CD4-positive, alpha-beta T cell treated with Interleukin-4 for 1 hour (primary cell): Measurements from ENCODE around the gene SEC16A.
A peak's percentile ranks its signal among the peaks of the same experiment; 100 is the strongest.

Source experiments
- DNase-seq, 2 donors: peaks; one replicate each; pipeline ENCODE4 v3.0.0-alpha.2; 2020 to 2022

The SEC16A gene

GRCh38 chr9:136519263-136520052, 36.6 kb upstream of the SEC16A start:
- DNase-seq = no peak

DNA sequence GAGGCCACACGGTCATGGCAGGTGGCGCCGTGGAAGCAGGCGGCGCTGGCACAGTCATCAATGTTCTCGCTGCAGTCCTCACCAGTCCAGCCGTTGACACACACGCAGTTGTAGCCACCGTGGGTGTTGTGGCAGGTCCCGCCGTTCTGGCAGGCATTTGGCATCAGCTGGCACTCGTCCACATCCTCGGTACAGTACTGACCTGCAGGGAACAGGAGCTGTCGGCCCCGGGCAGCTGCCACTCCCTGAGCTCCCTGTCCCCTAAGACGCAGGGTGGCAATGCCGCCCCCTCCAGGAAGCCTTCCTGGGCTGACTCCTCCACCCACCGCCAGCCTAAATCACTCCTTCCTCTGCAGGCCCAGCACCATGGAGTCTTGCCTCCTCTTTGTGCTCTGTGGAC, 35.8 kb upstream of the SEC16A start:
- DNase-seq = no peak

DNA sequence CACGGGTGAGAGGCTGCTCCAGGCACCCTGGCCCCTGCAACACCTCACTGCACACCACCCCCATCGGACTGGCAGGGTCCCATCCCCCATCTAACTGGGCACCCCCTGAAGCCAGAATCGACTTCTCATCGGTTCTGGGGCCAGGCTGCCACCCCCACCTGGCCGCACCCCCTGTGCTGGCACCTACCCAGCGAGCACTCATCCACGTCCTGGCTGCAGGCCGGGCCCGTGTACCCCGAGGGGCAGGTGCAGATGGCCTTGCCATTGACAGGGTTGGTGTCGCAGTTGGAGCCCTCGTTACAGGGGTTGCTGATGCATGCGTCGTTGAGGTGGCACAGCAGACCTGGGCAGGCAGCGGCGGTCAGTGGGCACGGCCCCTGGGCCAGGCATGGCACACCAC, 35.1 kb upstream of the SEC16A start:
- DNase-seq = no peak

DNA sequence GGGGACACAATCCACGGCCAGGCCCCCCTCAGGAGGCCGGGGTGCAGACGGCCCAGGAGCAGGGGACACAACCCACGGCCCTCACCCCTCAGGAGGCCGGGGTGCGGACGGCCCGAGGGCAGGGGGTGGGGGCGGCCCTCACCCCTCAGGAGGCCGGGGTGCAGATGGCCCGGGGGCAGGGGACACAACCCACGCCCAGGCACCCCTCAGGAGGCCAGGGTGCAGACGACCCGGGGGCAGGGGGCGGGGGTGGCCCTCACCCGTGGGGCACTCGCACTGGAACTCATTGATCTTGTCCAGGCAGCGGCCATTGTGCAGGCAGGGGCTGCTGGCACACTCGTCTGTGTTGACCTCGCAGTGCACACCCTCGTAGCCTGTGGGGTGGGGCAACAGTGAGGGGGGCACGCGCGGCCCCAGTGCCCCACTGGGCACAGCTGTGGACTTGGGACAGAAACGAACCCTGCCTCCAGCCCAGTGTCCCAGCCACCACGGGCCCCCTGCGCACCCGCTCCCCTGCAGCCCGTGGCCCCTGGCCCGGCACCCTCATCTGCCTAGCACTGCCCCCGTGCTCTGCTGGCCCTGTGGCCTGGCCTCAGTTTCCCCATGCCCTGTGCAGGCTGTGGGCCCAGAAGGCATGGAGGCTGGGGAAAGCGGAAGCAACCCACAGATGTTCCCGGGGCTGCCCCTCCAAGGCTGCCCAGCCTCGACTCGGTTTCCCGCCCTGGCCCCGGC, 34.3 kb upstream of the SEC16A start:
- no peak for DNase-seq

GRCh38 chr9:136516191-136516654, 33.4 kb upstream of the SEC16A start:
- no peak for DNase-seq

DNA sequence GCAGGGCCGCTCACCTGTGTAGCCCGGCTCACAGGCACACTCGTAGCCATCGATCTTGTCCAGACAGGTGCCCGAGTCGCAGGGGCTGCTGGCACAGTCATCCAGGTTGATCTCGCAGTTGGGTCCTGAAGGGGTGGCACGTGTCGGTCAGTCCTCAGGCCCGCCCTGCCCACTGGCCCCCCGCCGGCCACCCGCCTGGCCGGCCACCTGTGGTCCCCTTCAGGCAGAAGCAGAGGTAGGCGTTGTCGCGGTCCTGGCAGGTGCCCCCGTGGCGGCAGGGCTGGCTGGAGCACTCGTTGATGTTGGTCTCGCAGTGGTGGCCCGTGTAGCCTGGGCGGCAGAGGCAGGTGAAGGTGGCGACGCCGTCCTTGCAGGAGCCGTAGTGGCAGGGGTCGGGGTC, 32.4 kb upstream of the SEC16A start:
- no peak for DNase-seq

DNA sequence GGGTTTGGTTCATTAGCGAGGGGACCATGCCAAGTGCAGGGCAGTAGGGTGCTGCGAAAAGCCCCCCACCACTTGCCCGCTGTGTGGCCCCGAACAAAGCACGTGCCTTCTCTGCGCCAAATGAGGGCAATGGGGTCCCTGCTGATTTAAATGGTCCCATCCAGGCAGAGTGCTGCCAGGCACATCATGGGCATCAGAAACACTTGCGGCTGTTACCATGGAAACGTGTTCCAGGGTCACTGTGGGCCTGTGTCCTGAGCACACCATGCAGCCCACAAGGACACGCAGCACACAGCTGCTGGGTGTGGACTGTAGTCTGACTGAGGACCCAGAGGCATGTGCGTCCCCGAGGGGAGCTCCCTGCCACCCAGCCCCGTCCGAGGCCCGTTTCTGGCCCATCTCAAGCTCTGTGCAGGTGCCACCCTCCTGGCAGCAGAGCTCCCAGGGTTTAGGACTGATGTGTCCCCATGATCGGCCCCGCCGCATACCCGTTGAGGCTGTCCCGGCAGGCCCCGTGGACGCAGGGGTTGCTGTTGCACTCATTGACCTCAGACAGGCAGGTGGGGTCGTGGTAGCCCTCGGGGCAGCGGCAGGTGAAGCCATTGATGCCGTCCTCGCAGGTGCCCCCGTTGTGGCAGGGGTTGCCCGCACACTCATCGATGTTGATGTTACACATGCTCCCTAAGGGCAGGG, 31.3 kb upstream of the SEC16A start:
- no peak for DNase-seq

DNA sequence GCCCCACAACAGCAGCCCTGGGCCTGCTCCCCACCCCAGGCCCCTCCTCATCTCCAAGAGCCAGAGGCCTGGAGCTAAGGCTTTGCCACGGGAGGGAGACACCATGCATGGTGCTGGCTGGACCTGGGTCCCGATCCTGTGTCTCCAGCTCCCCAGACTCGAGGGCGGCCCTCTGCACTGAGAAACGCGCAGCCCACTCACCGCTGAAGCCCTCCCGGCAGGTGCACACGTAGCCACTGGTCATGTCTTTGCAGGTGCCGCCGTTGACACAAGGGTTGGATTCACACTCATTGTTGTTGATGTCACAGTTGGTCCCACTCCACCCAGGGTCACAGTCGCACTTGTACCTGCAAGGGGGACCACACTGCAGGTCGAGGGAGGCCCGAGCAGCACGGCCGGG, 30.4 kb upstream of the SEC16A start:
- no peak for DNase-seq

- peak; percentile 20 to 36 for DNase-seq
These were observed 29.8 kb upstream of the SEC16A start for GRCh38 chr9:136512651-136513071.

DNA sequence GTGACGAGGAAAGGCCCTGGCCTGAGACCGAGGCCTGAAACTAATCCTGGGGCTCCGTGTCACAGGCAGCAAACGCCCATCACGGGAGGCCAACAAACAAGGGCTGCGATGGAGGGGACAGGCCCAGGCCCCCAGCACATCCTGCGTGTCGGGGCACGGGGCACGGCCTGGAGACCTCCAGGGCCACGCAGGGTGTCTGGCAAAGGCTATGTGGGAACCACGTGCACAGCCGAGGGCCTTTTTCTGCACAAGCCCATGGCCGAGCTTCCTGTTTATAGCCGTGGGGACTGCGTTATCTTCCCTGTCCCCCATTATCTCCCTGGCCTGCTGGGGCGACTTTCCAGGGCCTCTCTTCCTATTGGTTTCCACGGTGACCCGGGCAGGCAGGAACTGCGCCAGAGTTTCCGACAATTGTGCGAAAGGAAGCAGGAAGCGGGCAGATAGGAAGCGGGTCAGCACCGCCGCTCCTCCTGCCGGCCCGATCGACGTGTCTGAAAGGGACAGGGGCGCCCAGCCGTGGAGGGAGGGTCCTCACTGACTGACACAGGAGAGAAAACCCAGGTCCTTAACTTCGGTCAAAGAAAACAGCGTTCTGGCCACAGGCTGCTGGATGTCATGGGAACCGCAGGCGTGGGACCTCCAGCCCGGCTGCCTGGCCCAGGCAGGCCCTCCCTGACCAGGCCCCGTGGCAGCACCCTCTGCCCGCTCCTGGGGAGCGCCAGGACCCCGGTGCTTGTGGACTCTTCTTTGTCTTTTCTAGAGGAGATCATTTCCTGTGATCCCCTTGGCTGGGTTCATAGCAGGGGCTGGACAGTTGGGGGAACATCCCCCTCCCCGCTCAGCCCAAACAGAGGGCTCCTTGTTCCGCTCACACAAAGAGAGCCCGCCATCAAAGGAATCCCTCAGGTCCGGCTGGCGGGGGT, 29.1 kb upstream of the SEC16A start:
- no peak for DNase-seq

DNA sequence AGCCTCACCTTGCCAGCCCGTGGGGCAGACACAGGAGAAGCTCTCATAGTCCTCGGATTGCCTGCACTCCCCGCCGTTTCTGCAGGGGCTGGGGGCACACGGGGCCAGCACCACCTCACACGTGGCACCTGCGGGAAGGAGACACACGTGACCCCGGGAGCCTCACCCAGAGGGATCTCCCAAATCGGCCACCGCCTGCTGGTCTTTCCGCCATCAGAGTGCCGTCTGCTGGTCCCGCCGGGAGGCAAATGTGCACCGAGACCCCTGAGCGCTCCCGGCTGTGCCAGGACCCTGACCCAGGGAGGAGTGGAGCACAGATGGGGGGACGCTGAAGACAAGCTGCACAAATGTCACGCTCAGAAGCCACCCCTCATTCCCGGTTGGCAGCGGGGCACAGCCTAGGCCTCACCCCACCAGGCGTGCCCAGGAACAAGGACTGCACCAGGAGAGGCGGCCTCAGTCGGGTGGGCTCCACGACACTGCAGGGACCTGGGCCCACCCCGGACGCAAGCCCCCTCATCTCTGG, 28.4 kb upstream of the SEC16A start:
- DNase-seq = no peak

DNA sequence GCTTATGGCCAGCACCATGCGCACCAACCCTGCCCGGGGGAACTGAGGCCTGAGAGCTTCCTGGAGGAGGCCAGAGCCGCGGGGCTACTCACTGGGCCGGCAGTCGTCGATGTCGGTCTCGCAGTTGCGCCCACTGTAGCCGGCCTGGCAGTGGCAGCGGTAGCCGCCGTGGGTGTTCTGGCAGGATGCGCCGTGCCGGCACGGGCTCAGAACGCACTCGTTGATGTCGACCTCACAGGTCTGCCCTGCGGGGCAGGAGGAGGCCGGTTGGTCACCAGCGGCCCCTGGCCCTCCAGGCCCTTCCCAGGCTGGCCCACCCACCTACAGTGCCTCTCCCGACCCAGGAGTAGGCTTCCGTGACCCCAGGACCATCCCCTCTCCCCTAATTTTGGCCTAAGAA, 27.7 kb upstream of the SEC16A start:
- DNase-seq = no peak

DNA sequence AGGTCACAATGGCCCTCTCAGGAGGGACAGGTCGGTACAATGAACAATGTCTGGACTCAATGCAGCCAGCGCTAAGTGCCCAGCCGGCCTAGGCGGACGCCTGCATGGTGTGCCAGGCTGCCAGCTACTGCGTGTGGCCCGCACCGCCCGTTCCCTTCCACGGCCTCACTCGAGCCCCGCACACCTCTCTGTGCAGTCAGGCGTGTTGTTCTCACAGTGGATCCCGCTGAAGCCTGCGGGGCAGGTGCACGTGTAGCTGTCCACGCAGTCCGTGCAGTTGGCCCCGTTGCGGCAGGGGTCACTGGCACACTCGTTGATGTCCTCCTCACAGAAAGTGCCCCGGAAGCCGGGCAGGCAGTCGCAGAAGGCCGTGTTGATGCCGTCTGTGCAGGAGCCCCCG, 26.7 kb upstream of the SEC16A start:
- no peak for DNase-seq

DNA sequence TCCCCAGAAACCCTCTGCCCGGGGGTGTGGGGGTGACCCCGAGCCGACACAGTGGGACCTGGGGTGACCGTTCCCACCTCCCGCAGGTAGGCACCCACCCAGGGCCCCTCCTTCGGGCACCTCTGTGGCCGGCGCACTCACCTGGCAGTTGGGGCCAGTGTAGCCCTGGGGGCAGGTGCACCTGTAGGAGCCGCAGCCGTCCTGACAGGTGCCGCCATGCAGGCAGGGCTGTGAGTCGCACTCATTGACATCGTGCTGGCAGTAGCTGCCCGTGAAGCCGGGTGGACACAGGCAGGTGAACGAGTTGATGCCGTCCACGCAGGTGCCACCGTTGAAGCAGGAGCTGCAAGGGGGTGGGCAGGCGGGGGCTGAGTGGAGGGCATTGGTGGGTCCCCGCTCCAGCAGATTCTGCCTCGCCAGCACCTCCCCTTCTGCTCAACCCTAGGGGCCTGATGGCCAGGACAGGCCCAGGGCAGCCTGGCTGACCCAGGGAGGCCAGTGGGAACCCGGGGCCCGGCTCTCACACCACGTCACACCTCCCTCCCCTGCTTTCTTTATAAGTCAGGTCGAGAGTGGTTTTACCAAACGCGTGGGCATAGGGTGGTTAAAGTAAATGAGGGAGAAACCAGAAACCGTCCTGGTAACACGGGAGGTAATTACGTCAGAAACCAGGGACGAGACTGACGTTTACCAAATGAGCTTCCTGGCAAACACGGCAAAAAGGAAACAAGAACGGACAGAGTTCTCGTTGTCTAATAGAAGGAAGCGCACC, 26.1 kb upstream of the SEC16A start:
- DNase-seq = no peak

- no peak for DNase-seq
These were observed 25.1 kb upstream of the SEC16A start for GRCh38 chr9:136507992-136508375.

DNA sequence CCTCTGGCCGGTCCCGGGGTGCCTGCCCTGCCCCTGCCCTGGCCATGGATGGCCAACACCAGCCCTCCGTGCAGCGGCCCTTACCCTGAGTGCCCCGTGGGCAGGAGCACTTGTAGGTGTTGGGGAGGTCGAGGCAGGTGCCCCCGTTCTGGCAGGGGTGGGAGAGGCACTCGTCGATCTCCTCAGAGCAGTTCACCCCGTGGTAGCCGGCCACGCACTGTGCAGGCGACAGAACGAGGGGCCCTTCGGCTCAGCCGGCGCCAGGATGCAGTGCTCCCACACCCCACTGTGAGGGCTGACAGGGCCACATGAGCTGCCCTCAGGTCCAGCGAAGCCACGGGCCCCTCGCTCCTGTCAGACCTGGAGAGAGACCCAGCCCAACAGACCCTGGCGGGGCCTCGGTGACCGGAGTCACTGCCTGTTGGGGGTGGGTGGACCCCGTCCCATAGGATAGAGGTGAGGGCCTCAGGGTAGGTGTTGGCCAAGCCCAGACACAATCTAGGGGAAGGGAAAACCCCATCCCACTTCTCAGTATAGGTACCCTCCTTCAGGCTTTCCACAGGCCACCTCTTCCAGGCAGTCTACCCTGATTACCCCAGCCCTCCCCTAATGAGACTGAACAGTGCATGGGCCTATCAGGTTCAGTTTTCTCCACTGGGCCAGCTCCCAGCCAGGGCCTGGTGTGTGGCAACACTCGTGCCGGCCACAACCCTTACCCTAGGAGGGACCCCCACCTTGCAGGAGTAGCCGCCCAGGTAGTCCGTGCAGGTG, 24.6 kb upstream of the SEC16A start:
- no peak for DNase-seq

DNA sequence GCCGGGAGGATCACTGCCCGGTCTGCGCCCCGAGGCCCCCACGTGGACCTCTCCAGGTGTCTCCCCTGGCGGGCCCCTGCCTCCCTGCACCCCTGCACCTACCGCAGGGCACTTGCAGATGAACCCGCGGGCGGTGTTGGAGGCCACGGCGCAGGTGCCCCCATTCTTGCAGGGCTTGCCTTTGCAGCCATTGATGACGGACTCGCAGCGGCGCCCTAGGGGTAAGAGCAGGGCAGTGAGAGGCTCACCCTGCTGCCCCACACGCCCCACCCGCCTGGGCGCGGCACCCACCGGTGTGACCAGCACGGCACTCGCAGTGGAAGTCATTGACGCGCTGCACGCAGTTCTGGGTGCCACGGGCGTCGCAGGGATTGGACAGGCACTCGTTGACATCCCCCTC, 23.6 kb upstream of the SEC16A start:
- DNase-seq = no peak

DNA sequence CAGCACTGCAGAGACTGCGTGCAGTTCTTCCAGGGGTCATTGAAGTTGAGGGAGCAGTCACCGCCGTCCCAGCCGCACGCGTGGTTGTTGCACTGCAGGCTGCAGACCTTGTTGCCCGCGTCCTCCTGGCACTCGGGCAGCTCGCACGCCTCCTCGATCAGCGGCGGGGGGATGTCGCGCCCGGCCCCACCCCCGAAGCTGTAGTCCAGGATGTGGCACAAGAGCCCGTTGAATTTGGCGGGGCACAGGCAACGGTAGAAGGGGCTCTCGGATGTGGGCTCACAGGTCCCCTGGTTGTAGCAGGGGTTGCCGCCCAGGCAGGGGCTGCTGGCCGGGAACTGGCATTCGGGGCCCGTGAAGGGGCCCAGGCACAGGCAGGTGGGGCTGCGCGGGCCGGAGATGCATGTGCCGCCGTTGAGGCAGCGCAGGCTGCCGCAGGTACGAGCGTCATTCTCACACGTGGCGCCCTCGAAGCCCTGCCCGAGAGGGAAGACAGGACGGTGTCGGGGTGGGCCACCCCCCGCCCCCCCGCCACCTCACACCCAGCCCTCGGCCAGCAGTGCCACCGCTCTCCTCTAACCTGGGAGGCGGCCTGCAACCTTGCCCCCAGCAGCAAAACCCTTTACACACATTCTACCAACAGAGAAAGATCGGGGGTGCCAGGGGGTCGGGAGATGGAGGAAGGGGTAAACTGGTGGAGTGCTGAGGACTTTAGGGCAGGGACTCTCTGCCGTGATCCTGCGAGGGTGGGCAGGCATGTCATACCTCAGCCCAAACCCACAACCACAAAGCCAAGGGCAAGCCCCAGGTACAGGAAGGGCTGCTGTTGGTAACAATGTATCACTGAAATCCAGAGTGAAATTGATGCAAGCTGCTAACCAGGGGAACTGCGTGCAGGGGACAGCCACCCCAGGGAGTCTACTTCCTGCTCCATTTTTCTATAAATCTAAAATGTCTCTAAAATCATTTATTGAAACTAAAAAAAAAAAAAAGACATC, 22.9 kb upstream of the SEC16A start:
- DNase-seq = no peak
